MM.1S (cell line): ENCODE results near the gene RUNX1.
"Not testable (repeated sequence)": the region's sequence is repeated elsewhere in the genome, so short reads cannot be mapped to it uniquely, and the experiment has no call there.

ENCODE experiments used
- DNase-seq: peaks from one replicate; pipeline ENCODE4 v3.0.0-alpha.2; 2015
- H2AFZ ChIP-seq: fragments of 300-600 bp; sonication (generic); 2 replicates; pipeline ENCODE4 v1.6.0; 2016; ENCODE audit warnings: antibody characterized with exemption, low read length
- H3F3A ChIP-seq: fragments of 300-600 bp; sonication (generic); 2 replicates; pipeline ENCODE4 v1.6.1; 2016; ENCODE audit warnings: mild to moderate bottlenecking, antibody characterized with exemption, low read length, moderate library complexity, mixed read lengths; ENCODE audit not compliant: insufficient read depth
- H3K27ac ChIP-seq: fragments of 300-600 bp; sonication (generic); 2 replicates; pipeline ENCODE4 v1.5.1; 2016; ENCODE audit warnings: mild to moderate bottlenecking, low read length
- H3K27me3 ChIP-seq: fragments of 300-600 bp; sonication (generic); replicated peaks from 2 replicates; pipeline ENCODE4 v1.6.0; 2016; ENCODE audit warnings: low read length; ENCODE audit not compliant: insufficient read depth
- H3K36me3 ChIP-seq: fragments of 300-600 bp; sonication (generic); replicated peaks from 2 replicates; pipeline ENCODE4 v1.6.1; 2016; ENCODE audit warnings: mild to moderate bottlenecking, low read length, mixed read lengths; ENCODE audit not compliant: insufficient read depth
- H3K4me1 ChIP-seq: fragments of 300-600 bp; sonication (generic); 2 replicates; pipeline ENCODE4 v1.6.1; 2016; ENCODE audit warnings: low read length, mixed read lengths
- H3K4me2 ChIP-seq: fragments of 300-600 bp; sonication (generic); 2 replicates; pipeline ENCODE4 v1.6.0; 2016; ENCODE audit warnings: low read depth, low read length
- H3K4me3 ChIP-seq: fragments of 300-600 bp; sonication (generic); 2 replicates; pipeline ENCODE4 v1.5.1; 2016; ENCODE audit warnings: low read length, mixed read lengths
- H3K79me2 ChIP-seq: fragments of 300-600 bp; sonication (generic); 2 replicates; pipeline ENCODE4 v1.6.1; 2016; ENCODE audit warnings: mixed run types, low read length, mixed read lengths
- H3K9ac ChIP-seq: fragments of 300-600 bp; sonication (generic); 2 replicates; pipeline ENCODE4 v1.6.1; 2016; ENCODE audit warnings: low read length, mixed read lengths
- H3K9me2 ChIP-seq: fragments of 300-600 bp; sonication (generic); replicated peaks from 2 replicates; pipeline ENCODE4 v1.6.1; 2016; ENCODE audit warnings: mild to moderate bottlenecking, low read length, mixed read lengths; ENCODE audit not compliant: insufficient read depth
- H3K9me3 ChIP-seq: fragments of 300-600 bp; sonication (generic); replicated peaks from 2 replicates; pipeline ENCODE4 v1.6.1; 2016; ENCODE audit warnings: mild to moderate bottlenecking, low read length, mixed read lengths; ENCODE audit not compliant: insufficient read depth
- H4K20me1 ChIP-seq: fragments of 300-600 bp; sonication (generic); 2 replicates; pipeline ENCODE4 v1.6.1; 2016; ENCODE audit warnings: mild to moderate bottlenecking, low read length, moderate library complexity, mixed read lengths; ENCODE audit not compliant: insufficient read depth
- EZH2 ChIP-seq: fragments of 300-600 bp; sonication (generic); optimal IDR thresholded peaks from 2 replicates; pipeline ENCODE3; 2017; ENCODE audit warnings: low read depth, mild to moderate bottlenecking, antibody characterized with exemption, low read length, mixed read lengths
- EZH2phosphoT487 ChIP-seq: fragments of 300-600 bp; sonication (generic); IDR thresholded peaks from 2 replicates; pipeline ENCODE4 v1.6.1; 2018; ENCODE audit warnings: antibody characterized with exemption, low read length
- TF ChIP-seq, protein P1 (sequence below): fragments of 300-600 bp; sonication (generic); IDR thresholded peaks from 2 replicates; pipeline ENCODE4 v1.5.1; 2016; ENCODE audit warnings: antibody characterized with exemption, low read length, mixed read lengths

RUNX1 gene

DNA sequence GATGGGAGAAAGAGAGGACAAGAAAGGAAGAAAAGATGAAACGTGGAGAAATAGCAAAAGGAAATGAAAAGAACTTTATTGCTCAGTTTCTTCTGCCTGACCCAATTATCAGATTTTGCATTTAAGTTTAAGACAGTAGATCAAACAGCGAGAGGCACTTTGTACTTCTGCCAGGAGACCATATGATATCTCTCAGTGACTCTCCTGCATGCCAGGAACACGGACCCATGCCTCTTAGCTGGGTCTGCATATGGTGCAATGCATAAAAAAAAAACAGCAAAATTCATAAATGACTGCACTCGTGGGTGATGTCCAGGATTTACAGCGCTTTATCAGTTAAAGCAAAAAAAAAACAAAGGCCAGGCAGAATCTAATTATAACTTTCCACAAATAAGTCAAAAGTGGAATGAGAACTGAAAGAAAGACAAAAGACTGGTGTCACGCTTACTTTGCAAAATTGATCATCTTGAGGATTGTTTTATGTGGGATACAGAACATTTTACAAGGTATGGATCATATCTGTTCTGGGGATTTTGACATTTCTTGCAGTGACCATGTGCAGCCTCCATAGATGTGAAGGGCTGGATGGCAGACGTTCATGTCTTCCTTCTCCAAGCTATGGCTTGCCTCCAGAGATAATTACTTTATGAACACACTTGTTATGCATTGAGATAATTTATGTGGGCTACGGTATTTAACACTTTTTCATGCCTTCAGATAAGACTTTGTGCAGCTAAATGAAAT, 79.5 kb downstream of the RUNX1 start:
- no peak overlapping the region for H3K27ac ChIP-seq
- no peaks in the 10 kb centered on the region for H3K79me2 ChIP-seq
- DNase-seq = no peak
- no peaks in the 10 kb centered on the region for H4K20me1 ChIP-seq
- no peak overlapping the region for H2AFZ ChIP-seq
- H3F3A ChIP-seq = peaks cover 8% of the 10 kb centered on the region
- H3K27me3 ChIP-seq = peaks cover 26% of the 10 kb centered on the region
- no peak overlapping the region for H3K4me3 ChIP-seq
- H3K9me2 ChIP-seq = no peaks in the 10 kb centered on the region
- H3K4me2 ChIP-seq = 0 out of 2 replicates have a peak overlapping the region, but pooled peaks have one; percentile 7
- no peaks in the 10 kb centered on the region for H3K36me3 ChIP-seq
- H3K4me1 ChIP-seq = peaks cover 29% of the 10 kb centered on the region
- no peak overlapping the region for H3K9ac ChIP-seq
- H3K9me3 ChIP-seq = no peaks in the 10 kb centered on the region
- TF ChIP-seq EZH2 (no peak), EZH2phosphoT487 (no peak)
- TF ChIP-seq, protein P1, sequence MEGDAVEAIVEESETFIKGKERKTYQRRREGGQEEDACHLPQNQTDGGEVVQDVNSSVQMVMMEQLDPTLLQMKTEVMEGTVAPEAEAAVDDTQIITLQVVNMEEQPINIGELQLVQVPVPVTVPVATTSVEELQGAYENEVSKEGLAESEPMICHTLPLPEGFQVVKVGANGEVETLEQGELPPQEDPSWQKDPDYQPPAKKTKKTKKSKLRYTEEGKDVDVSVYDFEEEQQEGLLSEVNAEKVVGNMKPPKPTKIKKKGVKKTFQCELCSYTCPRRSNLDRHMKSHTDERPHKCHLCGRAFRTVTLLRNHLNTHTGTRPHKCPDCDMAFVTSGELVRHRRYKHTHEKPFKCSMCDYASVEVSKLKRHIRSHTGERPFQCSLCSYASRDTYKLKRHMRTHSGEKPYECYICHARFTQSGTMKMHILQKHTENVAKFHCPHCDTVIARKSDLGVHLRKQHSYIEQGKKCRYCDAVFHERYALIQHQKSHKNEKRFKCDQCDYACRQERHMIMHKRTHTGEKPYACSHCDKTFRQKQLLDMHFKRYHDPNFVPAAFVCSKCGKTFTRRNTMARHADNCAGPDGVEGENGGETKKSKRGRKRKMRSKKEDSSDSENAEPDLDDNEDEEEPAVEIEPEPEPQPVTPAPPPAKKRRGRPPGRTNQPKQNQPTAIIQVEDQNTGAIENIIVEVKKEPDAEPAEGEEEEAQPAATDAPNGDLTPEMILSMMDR = no peak

DNA sequence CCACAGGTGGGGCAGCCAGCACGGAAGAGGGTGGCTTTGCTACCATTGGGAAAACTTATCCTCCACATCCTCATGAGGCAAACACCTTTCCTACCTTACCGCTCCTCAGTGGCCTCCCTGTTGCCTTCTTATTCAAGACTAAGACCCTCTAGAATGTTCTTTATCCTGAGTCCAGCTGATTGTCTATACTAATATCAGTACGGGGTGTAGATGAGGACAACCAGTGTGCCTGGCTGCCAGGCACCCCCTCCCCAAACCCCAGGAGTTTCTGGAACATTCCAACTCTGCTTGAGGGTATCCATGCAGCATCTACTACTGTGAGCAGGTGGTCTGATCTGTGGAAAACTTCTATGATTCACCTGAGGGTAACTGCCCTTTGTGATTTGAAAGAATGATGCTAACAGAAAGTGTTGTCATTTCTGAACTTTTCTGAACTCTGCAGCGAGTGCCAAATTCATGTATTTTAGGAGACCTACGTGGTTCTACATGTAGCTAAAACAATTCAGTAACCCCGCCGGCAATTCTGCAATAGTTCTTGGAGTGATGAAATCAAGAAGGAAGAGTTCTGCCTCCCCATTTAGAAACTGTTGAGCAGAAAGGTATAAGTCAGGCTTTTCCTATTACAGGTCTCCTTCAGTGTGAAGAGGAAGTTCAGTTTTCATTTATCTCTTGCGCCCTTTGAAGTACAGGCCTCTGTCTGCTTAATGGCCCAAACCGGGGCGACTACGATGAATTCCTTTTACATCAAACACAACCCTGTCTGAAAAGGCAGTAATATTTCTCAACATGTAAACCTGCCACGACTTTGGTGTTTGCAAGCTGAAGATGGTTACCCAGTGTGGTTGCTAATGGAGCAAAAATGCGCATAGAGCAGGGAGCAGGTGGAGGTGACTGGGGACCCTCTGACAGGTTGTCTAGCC, 80.4 kb downstream of the RUNX1 start:
- TF ChIP-seq EZH2phosphoT487 (no peak), EZH2 (no peak)
- TF ChIP-seq, protein P1 = no peak
- Histone ChIP-seq H3K4me1 (peaks cover 21% of the 10 kb centered on the region), H3K9me2 (no peaks in the 10 kb centered on the region), H3K9me3 (no peaks in the 10 kb centered on the region), H3K4me3 (no peak overlapping the region), H3K27me3 (peaks cover 24% of the 10 kb centered on the region), H3F3A (peaks cover under 1% of the 10 kb centered on the region; the same call in 1 of the 2 replicates), H3K4me2 (no peak overlapping the region), H3K27ac (no peak overlapping the region), H4K20me1 (no peaks in the 10 kb centered on the region), H3K9ac (no peak overlapping the region), H3K36me3 (no peaks in the 10 kb centered on the region), H3K79me2 (no peaks in the 10 kb centered on the region), H2AFZ (no peak overlapping the region)
- DNase-seq = no peak

- no peak overlapping the region for H3K27ac ChIP-seq
- no peaks in the 10 kb centered on the region for H3K79me2 ChIP-seq
- H2AFZ ChIP-seq = no peak overlapping the region
- H3K9me3 ChIP-seq = no peaks in the 10 kb centered on the region
- TF ChIP-seq EZH2phosphoT487 (no peak), EZH2 (no peak)
- TF ChIP-seq, protein P1 = no peak
- no peaks in the 10 kb centered on the region for H3K36me3 ChIP-seq
- H3K4me2 ChIP-seq = no peak overlapping the region
- peaks cover 16% of the 10 kb centered on the region for H3K4me1 ChIP-seq
- no peaks in the 10 kb centered on the region for H3F3A ChIP-seq
- no peak overlapping the region for H3K4me3 ChIP-seq
- no peaks in the 10 kb centered on the region for H4K20me1 ChIP-seq
- no peak for DNase-seq
- H3K27me3 ChIP-seq = peaks cover 14% of the 10 kb centered on the region
- H3K9ac ChIP-seq = no peak overlapping the region
- no peaks in the 10 kb centered on the region for H3K9me2 ChIP-seq
These were observed 81.4 kb downstream of the RUNX1 start for GRCh38 chr21:34967509-34968289.

GRCh38 chr21:34966881-34967280, 82.2 kb downstream of the RUNX1 start:
- H4K20me1 ChIP-seq, DNase-seq: not testable (repeated sequence)

More at GRCh38 chr21:34966881-34967280, 82.2 kb downstream of the RUNX1 start:
- H3K9ac ChIP-seq, H3K4me2 ChIP-seq, H3F3A ChIP-seq, H3K9me2 ChIP-seq, H3K79me2 ChIP-seq, H3K27me3 ChIP-seq, H3K27ac ChIP-seq, H3K9me3 ChIP-seq, H3K36me3 ChIP-seq, H2AFZ ChIP-seq, H3K4me3 ChIP-seq: not testable (repeated sequence)
- peaks cover 16% of the 10 kb centered on the region for H3K4me1 ChIP-seq
